Measurements from ENCODE around the gene TBXAS1. TPM values are rescaled to one million over a fixed set of nuclear protein-coding genes. Genes with fewer than 3 reads are reported as not detected.

Gene TBXAS1
- total and polyA plus RNA-seq, 2 of the 8 experiments (the other 6 are each of a cell fraction or from before 2014, with no cell fraction given) = 0.86 to 2.1 TPM

- H2AK5ac ChIP-seq (ENCODE audit: low read depth, low read length) = no peak overlapping the region
- H3K27me3 ChIP-seq (replicated peaks in 1 of 4; ENCODE audit: control insufficient read depth in 3 of 4, extremely low read depth in 1 of 4, insufficient read depth in 3 of 4, low read length in 3 of 4) = no peaks in the 10 kb centered on the region
- H3K23ac ChIP-seq (ENCODE audit: insufficient read length) = no peak overlapping the region
- H3K79me2 ChIP-seq (ENCODE audit: control insufficient read depth in 1 of 2, insufficient read depth in 2 of 2, low read length in 2 of 2) = no peaks in the 10 kb centered on the region
- no peak overlapping the region for H3K9ac ChIP-seq (replicated peaks in 1 of 4; ENCODE audit: extremely low read depth in 1 of 4, low read depth in 3 of 4, low read length in 3 of 4)
- H4K8ac ChIP-seq (ENCODE audit: extremely low read depth, insufficient read depth, low read length) = no peak overlapping the region
- H3K4me1 ChIP-seq (replicated peaks in 1 of 4; ENCODE audit: control insufficient read depth in 3 of 4, insufficient read depth in 4 of 4, low read length in 3 of 4) = no peaks in the 10 kb centered on the region
- H2BK15ac ChIP-seq (ENCODE audit: low read length) = no peak overlapping the region
- no peaks in the 10 kb centered on the region for H3K23me2 ChIP-seq (ENCODE audit: low read depth, low read length)
- H4K20me1 ChIP-seq (replicated peaks in 1 of 2; ENCODE audit: control insufficient read depth in 1 of 2, insufficient read depth in 2 of 2, low read length in 2 of 2) = no peaks in the 10 kb centered on the region
- peaks cover 0 to 6% of the 10 kb centered on the region in 2 experiments; a peak in 1 of 4 replicates for H3K9me3 ChIP-seq (ENCODE audit: insufficient read depth in 2 of 2, low read depth in 1 of 2, low read length in 1 of 2)
- DNase-seq (ENCODE audit: low read depth in 1 of 2, low spot score in 2 of 2) = no peak
- POLR2A ChIA-PET (ENCODE audit: partially characterized antibody) = no interaction called here
- no peak overlapping the region for H4K91ac ChIP-seq (replicated peaks; ENCODE audit: insufficient read length, low read length)
- H3K18ac ChIP-seq (ENCODE audit: extremely low read depth, low read length) = no peak overlapping the region
- H2AFZ ChIP-seq (ENCODE audit: low read length) = no peak overlapping the region
- no peak overlapping the region for H2BK5ac ChIP-seq (ENCODE audit: low read depth, low read length)
- H3K4me2 ChIP-seq (ENCODE audit: insufficient read depth in 1 of 2, low read depth in 2 of 2, low read length in 2 of 2) = no peak overlapping the region
- no peak overlapping the region for H3K14ac ChIP-seq (ENCODE audit: insufficient read length)
- no peak overlapping the region for H3K4me3 ChIP-seq (ENCODE audit: extremely low read depth in 1 of 4, insufficient read depth in 2 of 4, low read depth in 3 of 4, low read length in 4 of 4)
- no peaks in the 10 kb centered on the region for H3K36me3 ChIP-seq (ENCODE audit: control insufficient read depth in 2 of 4, insufficient read depth in 4 of 4, low read length in 3 of 4)
- H3K4ac ChIP-seq (replicated peaks; ENCODE audit: insufficient read length, low read depth, low read length) = no peak overlapping the region
- 67% methylated on average over 2 of the region's 2 CpGs; no CpG with 5 or more reads in 1 of the 2 experiments for WGBS, 2 experiments (ENCODE audit: extremely low coverage in 1 of 2, insufficient coverage in 1 of 2, insufficient read length in 1 of 2, insufficient replicate concordance in 2 of 2, low coverage in 1 of 2, low lambda C conversion rate in 2 of 2, missing lambda C conversion rate in 1 of 2)
- no peak overlapping the region for H3K27ac ChIP-seq (ENCODE audit: low read depth, low read length)
- no peak for FAIRE-seq
- H2BK20ac ChIP-seq (ENCODE audit: low read length) = no peak overlapping the region
- H3K79me1 ChIP-seq (ENCODE audit: low read depth, low read length) = no peaks in the 10 kb centered on the region
- H4K5ac ChIP-seq (ENCODE audit: insufficient read length, low read depth, low read length) = no peak overlapping the region
- no peak overlapping the region for H3K56ac ChIP-seq (replicated peaks; ENCODE audit: insufficient read length, low read depth, low read length)
- no peak overlapping the region for H2BK120ac ChIP-seq (replicated peaks; ENCODE audit: low read depth, low read length)
- CTCF ChIA-PET (ENCODE audit: partially characterized antibody) = no interaction called here
- no peak overlapping the region for H2BK12ac ChIP-seq (ENCODE audit: low read depth, low read length)
- TF ChIP-seq BCL11A (IDR thresholded peaks at IDR 0.05; ENCODE audit: low read depth in 2 of 2, low read length in 2 of 2) (no peak), HDAC2 (IDR thresholded peaks at IDR 0.05; ENCODE audit: borderline replicate concordance in 1 of 2, low read depth in 2 of 2, low read length in 2 of 2) (no peak), MAFK (IDR thresholded peaks at IDR 0.05; ENCODE audit: low read depth, low read length) (no peak), FOSL1 (IDR thresholded peaks at IDR 0.05; ENCODE audit: insufficient read depth, low read depth, low read length) (no peak), CHD1 (IDR thresholded peaks at IDR 0.05; ENCODE audit: low read depth, low read length) (no peak), CTBP2 (IDR thresholded peaks at IDR 0.05; ENCODE audit: borderline replicate concordance, insufficient read depth, insufficient read length, low read length) (no peak), SP1 (IDR thresholded peaks at IDR 0.05; ENCODE audit: low read depth, low read length) (no peak), ASH2L (IDR thresholded peaks at IDR 0.05; ENCODE audit: low read length) (no peak), CTCF (IDR thresholded peaks at IDR 0.05; ENCODE audit: control extremely low read depth in 1 of 3, insufficient read depth in 1 of 3, low read depth in 1 of 3, low read length in 3 of 3) (no peak), SIN3A (conservative IDR thresholded peaks at IDR 0.05 in 1 of 2, IDR thresholded peaks at IDR 0.05 in 1 of 2; ENCODE audit: low read depth in 1 of 2, low read length in 2 of 2) (no peak)
- TF ChIP-seq, protein P1, sequence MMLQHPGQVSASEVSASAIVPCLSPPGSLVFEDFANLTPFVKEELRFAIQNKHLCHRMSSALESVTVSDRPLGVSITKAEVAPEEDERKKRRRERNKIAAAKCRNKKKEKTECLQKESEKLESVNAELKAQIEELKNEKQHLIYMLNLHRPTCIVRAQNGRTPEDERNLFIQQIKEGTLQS (IDR thresholded peaks at IDR 0.05; ENCODE audit: insufficient read depth, low read depth, low read length) = no peak
Observed at GRCh38 chr7:139946533-139946932, 117.5 kb downstream of the TBXAS1 start.

All from H1 (cell line).